Measurements from ENCODE around the gene IL1R2. TPM values are rescaled to one million over a fixed set of nuclear protein-coding genes. Genes with fewer than 3 reads are reported as not detected.

Gene IL1R2
- total and polyA plus RNA-seq, 9 of the 15 experiments (the other 6 are each of a cell fraction or from before 2014, with no cell fraction given), result 0.13 TPM; not detected in 8

DNA sequence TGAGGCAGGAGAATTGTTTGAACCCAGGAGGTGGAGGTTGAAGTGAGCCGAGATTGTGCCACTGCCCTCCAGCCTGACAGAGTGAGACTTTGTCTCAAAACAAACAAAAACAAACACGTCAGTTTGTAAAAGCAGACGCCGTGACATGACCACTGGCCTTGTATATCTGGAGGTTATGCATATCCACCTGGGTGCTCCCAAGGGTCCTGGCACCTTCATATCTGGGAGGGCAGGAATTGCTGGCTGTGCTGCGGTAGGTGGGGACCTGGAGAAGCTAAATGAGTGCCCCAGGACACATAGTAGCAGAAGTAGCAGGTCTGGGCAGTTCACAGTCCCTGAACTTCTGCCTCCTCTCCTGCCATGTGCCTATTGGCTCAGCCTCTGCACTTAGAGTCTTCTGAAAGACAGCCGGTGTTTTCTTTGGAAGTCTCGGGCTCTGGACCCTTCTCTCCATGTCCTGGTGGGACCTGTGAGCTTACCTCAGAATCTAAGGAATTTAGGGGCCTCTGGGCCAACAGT lies 30.9 kb upstream of the IL1R2 start:
- Histone ChIP-seq H3K9ac (ENCODE audit: insufficient read depth in 1 of 2, low read depth in 2 of 2, low read length in 2 of 2) (no peak overlapping the region), H3K9me3 (replicated peaks; ENCODE audit: control insufficient read depth, insufficient read depth, low read depth, low read length) (no peaks in the 10 kb centered on the region), H3K9me1 (ENCODE audit: control insufficient read depth, insufficient read depth, low read length) (no peaks in the 10 kb centered on the region), H2AFZ (ENCODE audit: low read depth, low read length) (no peak overlapping the region), H3K36me3 (ENCODE audit: control insufficient read depth, insufficient read depth, low read length) (no peaks in the 10 kb centered on the region), H3K27me3 (ENCODE audit: control insufficient read depth in 2 of 2, insufficient read depth in 2 of 2, low read length in 2 of 2) (peaks cover 27 to 50% of the 10 kb centered on the region in 2 experiments; a peak in 4 of 5 replicates), H3K79me2 (ENCODE audit: control insufficient read depth, insufficient read depth, low read length) (no peaks in the 10 kb centered on the region), H4K20me1 (replicated peaks; ENCODE audit: control insufficient read depth, insufficient read depth, low read length) (no peaks in the 10 kb centered on the region), H3K4me3 (no peak overlapping the region), H3K27ac (ENCODE audit: extremely low read depth, low read depth, low read length) (no peak overlapping the region), H3K4me1 (replicated peaks in 1 of 2; ENCODE audit: control insufficient read depth in 2 of 2, insufficient read depth in 2 of 2, low read length in 2 of 2) (no peaks in the 10 kb centered on the region), H3K4me2 (ENCODE audit: insufficient read depth, low read length) (no peak overlapping the region)
- in situ Hi-C loops (cut with MboI), result no loop called here
- BruUV-seq (replicated peaks), result no TSS peak
- FAIRE-seq (no peak), DNase-seq (ENCODE audit: extremely low read depth in 1 of 4, low spot score in 3 of 4) (no peak), ATAC-seq (no peak)
- intact Hi-C loops (cut with micrococcal nuclease), result no loop called here
- TF ChIP-seq KAT8 (IDR thresholded peaks at IDR 0.05; ENCODE audit: low read depth), result no peak
- TF ChIP-seq ESRRA (IDR thresholded peaks at IDR 0.05; ENCODE audit: borderline replicate concordance, low read depth), result no peak
- ChIA-PET POLR2A (interaction anchor here (0.5 kb wide), 1 partner anchor 551 kb away, joined by 3 read pairs; no protein-coding TSS in a partner anchor), CTCF (ENCODE audit: low intra/inter-chr PET ratio) (no interaction called here)
- WGBS (ENCODE audit: insufficient coverage, low coverage, missing lambda C conversion rate), result 0% methylated on average over 7 of the region's 7 CpGs

DNA sequence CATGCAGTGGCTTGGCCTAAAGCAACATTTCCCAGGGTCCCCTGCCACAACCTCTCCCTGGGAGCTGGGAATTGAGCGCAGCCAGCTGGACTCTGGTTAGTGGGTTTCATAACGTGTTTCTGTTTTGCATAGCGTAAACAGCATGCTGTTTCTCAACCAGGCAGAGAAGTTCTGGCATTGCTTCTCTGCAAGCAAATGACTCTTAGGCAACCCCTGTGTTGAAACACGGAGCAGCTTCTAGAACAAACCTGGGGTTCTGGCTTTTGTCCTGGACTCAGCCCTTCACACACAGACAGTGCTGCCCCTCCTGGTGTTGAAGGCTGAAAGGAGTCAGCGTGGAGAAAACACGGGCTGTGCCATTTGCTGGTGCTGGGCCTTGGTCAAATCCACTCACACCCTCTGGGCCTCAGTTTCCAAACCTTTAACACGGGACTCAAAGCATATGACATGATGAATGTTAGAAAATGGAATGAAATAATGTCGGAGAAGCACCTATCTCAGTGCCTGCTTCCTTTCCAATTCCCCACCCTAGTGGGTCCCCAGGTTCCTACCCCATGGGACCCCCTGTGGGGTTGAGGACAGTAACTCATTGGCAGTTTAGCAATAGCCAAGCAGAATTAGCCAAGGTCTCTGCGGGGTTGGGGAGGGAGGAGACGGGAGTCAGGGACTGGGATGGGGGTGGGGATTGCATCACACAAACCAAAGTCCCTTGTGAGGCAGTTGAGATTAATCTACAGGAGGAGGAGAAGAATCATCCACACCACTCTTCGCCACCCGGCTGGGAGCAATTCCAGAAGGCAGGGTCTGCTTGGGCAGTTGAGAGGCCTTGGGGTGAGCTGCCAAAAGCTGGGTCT lies 30.2 kb upstream of the IL1R2 start:
- H3K79me2 ChIP-seq (ENCODE audit: control insufficient read depth, insufficient read depth, low read length), result no peaks in the 10 kb centered on the region
- no peak overlapping the region for H3K4me3 ChIP-seq
- no peaks in the 10 kb centered on the region for H3K4me1 ChIP-seq (replicated peaks in 1 of 2; ENCODE audit: control insufficient read depth in 2 of 2, insufficient read depth in 2 of 2, low read length in 2 of 2)
- no peak overlapping the region for H2AFZ ChIP-seq (ENCODE audit: low read depth, low read length)
- H3K9ac ChIP-seq (ENCODE audit: insufficient read depth in 1 of 2, low read depth in 2 of 2, low read length in 2 of 2), result no peak overlapping the region
- intact Hi-C loops (cut with micrococcal nuclease), result no loop called here
- no peaks in the 10 kb centered on the region for H4K20me1 ChIP-seq (replicated peaks; ENCODE audit: control insufficient read depth, insufficient read depth, low read length)
- peaks cover 27 to 53% of the 10 kb centered on the region in 2 experiments; a peak in 4 of 5 replicates for H3K27me3 ChIP-seq (ENCODE audit: control insufficient read depth in 2 of 2, insufficient read depth in 2 of 2, low read length in 2 of 2)
- H3K36me3 ChIP-seq (ENCODE audit: control insufficient read depth, insufficient read depth, low read length), result no peaks in the 10 kb centered on the region
- ChIA-PET POLR2A (interaction anchor here (0.5 kb wide), 1 partner anchor 551 kb away, joined by 3 read pairs; no protein-coding TSS in a partner anchor), CTCF (ENCODE audit: low intra/inter-chr PET ratio) (no interaction called here)
- under 1% methylated on average over 12 of the region's 12 CpGs for WGBS (ENCODE audit: insufficient coverage, low coverage, missing lambda C conversion rate)
- no peaks in the 10 kb centered on the region for H3K9me1 ChIP-seq (ENCODE audit: control insufficient read depth, insufficient read depth, low read length)
- no peak for DNase-seq (ENCODE audit: extremely low read depth in 1 of 4, low spot score in 3 of 4)
- in situ Hi-C loops (cut with MboI), result no loop called here
- no peak for FAIRE-seq
- H3K9me3 ChIP-seq (replicated peaks; ENCODE audit: control insufficient read depth, insufficient read depth, low read depth, low read length), result no peaks in the 10 kb centered on the region
- H3K4me2 ChIP-seq (ENCODE audit: insufficient read depth, low read length), result no peak overlapping the region
- ATAC-seq, result peak; percentile 60
- no peak overlapping the region for H3K27ac ChIP-seq (ENCODE audit: extremely low read depth, low read depth, low read length)
- TF ChIP-seq SMARCA4 (IDR thresholded peaks at IDR 0.05), result no peak
- TF ChIP-seq, protein P1, sequence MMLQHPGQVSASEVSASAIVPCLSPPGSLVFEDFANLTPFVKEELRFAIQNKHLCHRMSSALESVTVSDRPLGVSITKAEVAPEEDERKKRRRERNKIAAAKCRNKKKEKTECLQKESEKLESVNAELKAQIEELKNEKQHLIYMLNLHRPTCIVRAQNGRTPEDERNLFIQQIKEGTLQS (IDR thresholded peaks at IDR 0.05), result peak; percentile 22; the same call in 1 of the 2 replicates
- TF ChIP-seq, protein P1 (CRISPR knock-in tag; conservative IDR thresholded peaks at IDR 0.05), result no peak
- no peak for TF ChIP-seq CEBPG (CRISPR knock-in tag; IDR thresholded peaks at IDR 0.05)
- TF ChIP-seq CEBPG (tag; conservative IDR thresholded peaks at IDR 0.05 in 1 of 2, IDR thresholded peaks at IDR 0.05 in 1 of 2), result peak; percentile 32 to 73; a peak in 3 of 4 replicates
- TF ChIP-seq ZNF23 (CRISPR knock-in tag; IDR thresholded peaks at IDR 0.05), result no peak
- TF ChIP-seq LARP7 (IDR thresholded peaks at IDR 0.05), result no peak
- TF ChIP-seq SMC3 (conservative IDR thresholded peaks at IDR 0.05; ENCODE audit: insufficient read depth, low read depth, low read length), result no peak
- no peak for TF ChIP-seq ZNF764 (CRISPR knock-in tag; IDR thresholded peaks at IDR 0.05; ENCODE audit: low read depth)
- TF ChIP-seq PHB2 (IDR thresholded peaks at IDR 0.05; ENCODE audit: low read depth), result no peak
- TF ChIP-seq BMI1 (IDR thresholded peaks at IDR 0.05; ENCODE audit: low read length), result no peak
- no TSS peak for BruUV-seq (replicated peaks)

Data from K562 (cell line).